ENCODE results near the gene PRAME. TPM values are rescaled to one million over a fixed set of nuclear protein-coding genes. Genes with fewer than 3 reads are reported as not detected.

The PRAME gene
- total RNA-seq, 1 donor, result 0.36 TPM

DNA sequence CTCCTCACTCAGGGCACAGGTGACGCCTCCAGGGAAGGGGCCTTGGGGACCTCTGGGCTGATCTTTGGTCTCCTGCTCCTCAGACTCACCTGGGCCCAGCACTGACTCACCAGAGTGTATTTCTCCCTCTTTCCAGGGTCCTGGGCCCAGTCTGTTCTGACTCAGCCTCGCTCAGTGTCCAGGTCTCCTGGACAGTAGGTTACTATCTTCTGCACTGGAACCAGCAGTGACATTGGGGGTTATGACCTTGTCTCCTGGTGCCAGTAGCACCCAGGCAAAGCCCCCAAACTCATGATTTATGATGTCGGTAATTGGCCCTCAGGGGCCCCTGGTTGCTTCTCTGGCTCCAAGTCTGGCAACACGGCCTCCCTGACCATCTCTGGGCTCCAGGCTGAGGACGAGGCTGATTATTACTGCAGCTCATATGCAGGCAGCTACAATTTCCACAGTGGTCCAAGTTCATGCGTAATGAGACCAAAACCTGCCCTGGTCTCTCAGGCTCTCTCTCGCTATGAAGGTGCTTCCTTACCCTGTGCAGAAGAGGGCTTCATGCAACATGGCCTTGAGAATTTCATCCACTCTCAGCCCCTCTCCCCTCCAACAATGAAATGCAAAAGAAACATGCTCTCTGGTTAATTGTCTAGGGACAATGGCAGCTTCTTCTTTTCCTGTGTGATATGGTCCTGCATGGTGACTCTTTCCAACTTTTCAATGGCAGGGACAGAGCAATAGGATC lies 21.0 kb upstream of the PRAME start:
- no peaks in the 10 kb centered on the region for H3K36me3 ChIP-seq (ENCODE audit: insufficient read depth, low read length)
- no peak for DNase-seq (ENCODE audit: insufficient read length, low spot score, missing footprints)
- no peaks in the 10 kb centered on the region for H3K9me3 ChIP-seq (ENCODE audit: low read depth, low read length)
- no peak overlapping the region for H3K4me3 ChIP-seq (ENCODE audit: insufficient read depth, low read length)
- H3K79me2 ChIP-seq (ENCODE audit: insufficient read depth, low read length), result no peaks in the 10 kb centered on the region
- peaks cover 13% of the 10 kb centered on the region for H3K27me3 ChIP-seq (ENCODE audit: insufficient read depth, low read length)
- H3K27ac ChIP-seq (ENCODE audit: low read depth, low read length), result no peak overlapping the region
- H2AFZ ChIP-seq (ENCODE audit: low read length), result no peak overlapping the region
- peaks cover 7% of the 10 kb centered on the region for H3K4me1 ChIP-seq (ENCODE audit: insufficient read depth, low read length)
- TF ChIP-seq, protein P1, sequence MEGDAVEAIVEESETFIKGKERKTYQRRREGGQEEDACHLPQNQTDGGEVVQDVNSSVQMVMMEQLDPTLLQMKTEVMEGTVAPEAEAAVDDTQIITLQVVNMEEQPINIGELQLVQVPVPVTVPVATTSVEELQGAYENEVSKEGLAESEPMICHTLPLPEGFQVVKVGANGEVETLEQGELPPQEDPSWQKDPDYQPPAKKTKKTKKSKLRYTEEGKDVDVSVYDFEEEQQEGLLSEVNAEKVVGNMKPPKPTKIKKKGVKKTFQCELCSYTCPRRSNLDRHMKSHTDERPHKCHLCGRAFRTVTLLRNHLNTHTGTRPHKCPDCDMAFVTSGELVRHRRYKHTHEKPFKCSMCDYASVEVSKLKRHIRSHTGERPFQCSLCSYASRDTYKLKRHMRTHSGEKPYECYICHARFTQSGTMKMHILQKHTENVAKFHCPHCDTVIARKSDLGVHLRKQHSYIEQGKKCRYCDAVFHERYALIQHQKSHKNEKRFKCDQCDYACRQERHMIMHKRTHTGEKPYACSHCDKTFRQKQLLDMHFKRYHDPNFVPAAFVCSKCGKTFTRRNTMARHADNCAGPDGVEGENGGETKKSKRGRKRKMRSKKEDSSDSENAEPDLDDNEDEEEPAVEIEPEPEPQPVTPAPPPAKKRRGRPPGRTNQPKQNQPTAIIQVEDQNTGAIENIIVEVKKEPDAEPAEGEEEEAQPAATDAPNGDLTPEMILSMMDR (IDR thresholded peaks at IDR 0.05; ENCODE audit: extremely low read depth, low read depth, low read length), result no peak
- no peaks in the 10 kb centered on the region for H4K20me1 ChIP-seq (ENCODE audit: insufficient read depth, low read length)
- H3K4me2 ChIP-seq (ENCODE audit: insufficient read depth, low read length), result no peak overlapping the region

DNA sequence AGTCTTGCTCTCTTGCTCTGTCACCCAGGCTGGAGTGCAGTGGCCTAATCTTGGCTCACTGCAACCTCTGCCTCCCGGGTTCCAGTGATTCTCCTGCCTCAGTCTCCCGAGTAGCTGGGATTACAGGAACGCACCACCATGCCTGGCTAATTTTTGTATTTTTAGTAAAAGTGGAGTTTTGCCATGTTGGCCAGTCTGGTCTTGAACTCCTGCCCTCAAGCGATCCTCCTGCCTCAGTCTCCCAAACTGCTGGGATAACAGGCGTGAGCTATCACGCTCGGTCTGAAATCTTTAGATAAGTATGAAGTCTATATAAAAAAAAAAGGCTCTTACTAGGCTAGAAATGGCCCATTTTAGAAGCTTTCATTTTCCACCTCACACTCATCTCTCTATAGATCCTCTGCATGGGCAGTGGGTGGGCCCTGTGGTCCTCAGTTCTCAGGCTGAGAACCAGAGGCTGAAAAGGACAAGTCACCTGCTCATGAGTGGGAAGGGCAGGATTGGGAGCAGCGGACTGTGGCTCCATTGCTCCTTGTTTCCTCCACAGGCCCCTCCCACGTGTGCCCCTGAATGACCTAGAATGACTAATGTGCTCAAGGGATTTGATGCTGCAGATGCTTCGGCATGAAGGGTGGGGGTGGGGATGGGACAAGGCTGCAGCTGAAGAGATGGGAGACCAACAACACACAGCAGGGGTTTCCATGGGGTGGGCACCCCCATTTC lies 19.8 kb upstream of the PRAME start:
- DNase-seq (ENCODE audit: insufficient read length, low spot score, missing footprints), result peak; percentile 84
- H4K20me1 ChIP-seq (ENCODE audit: insufficient read depth, low read length), result no peaks in the 10 kb centered on the region
- H3K9me3 ChIP-seq (ENCODE audit: low read depth, low read length), result no peaks in the 10 kb centered on the region
- peaks cover 7% of the 10 kb centered on the region for H3K4me1 ChIP-seq (ENCODE audit: insufficient read depth, low read length)
- peaks cover 13% of the 10 kb centered on the region for H3K27me3 ChIP-seq (ENCODE audit: insufficient read depth, low read length)
- TF ChIP-seq, protein P1 (IDR thresholded peaks at IDR 0.05; ENCODE audit: extremely low read depth, low read depth, low read length), result no peak
- H3K36me3 ChIP-seq (ENCODE audit: insufficient read depth, low read length), result no peaks in the 10 kb centered on the region
- peak overlapping the region; percentile 66 for H3K4me2 ChIP-seq (ENCODE audit: insufficient read depth, low read length)
- H3K79me2 ChIP-seq (ENCODE audit: insufficient read depth, low read length), result no peaks in the 10 kb centered on the region
- H3K27ac ChIP-seq (ENCODE audit: low read depth, low read length), result no peak overlapping the region
- H2AFZ ChIP-seq (ENCODE audit: low read length), result peak overlapping the region; percentile 80
- H3K4me3 ChIP-seq (ENCODE audit: insufficient read depth, low read length), result no peak overlapping the region

DNA sequence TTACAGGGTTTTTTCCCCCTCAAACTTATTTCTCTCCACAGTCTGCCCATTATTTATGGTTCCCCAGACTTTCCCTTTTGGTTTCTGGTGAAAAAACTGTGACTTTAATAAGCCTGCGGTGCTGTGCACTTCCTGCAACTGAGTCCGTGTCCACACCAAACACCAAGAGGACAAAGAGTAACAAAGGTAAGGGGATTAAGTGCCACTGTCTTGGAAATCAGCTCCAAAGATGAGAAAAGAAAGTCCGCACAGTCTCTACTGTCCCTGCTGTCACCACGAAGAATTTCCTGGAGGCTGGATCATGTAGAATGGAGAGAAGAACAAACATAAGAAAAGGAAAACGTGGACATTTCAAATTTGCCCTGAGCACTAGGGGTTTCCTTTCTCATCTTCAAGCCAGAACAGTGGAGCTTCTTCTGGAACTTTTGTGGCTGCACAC lies 17.9 kb upstream of the PRAME start:
- TF ChIP-seq, protein P1 (IDR thresholded peaks at IDR 0.05; ENCODE audit: extremely low read depth, low read depth, low read length), result no peak
- no peaks in the 10 kb centered on the region for H3K79me2 ChIP-seq (ENCODE audit: insufficient read depth, low read length)
- no peaks in the 10 kb centered on the region for H4K20me1 ChIP-seq (ENCODE audit: insufficient read depth, low read length)
- H3K4me2 ChIP-seq (ENCODE audit: insufficient read depth, low read length), result no peak overlapping the region
- no peak for DNase-seq (ENCODE audit: insufficient read length, low spot score, missing footprints)
- H3K9me3 ChIP-seq (ENCODE audit: low read depth, low read length), result no peaks in the 10 kb centered on the region
- no peaks in the 10 kb centered on the region for H3K36me3 ChIP-seq (ENCODE audit: insufficient read depth, low read length)
- no peak overlapping the region for H3K27ac ChIP-seq (ENCODE audit: low read depth, low read length)
- H3K27me3 ChIP-seq (ENCODE audit: insufficient read depth, low read length), result peaks cover 15% of the 10 kb centered on the region
- H3K4me1 ChIP-seq (ENCODE audit: insufficient read depth, low read length), result peaks cover 7% of the 10 kb centered on the region
- H2AFZ ChIP-seq (ENCODE audit: low read length), result no peak overlapping the region
- H3K4me3 ChIP-seq (ENCODE audit: insufficient read depth, low read length), result no peak overlapping the region
